Testis (tissue), 3 donors: Measurements from ENCODE around the gene TP73. TPM values are rescaled to one million over a fixed set of nuclear protein-coding genes. Genes with fewer than 3 reads are reported as not detected.

Source experiments
- DNase-seq: peaks from one replicate; pipeline ENCODE4 v3.0.0-alpha.2; 2019
- H3K27ac ChIP-seq, 2 donors: fragments of 200-600 bp; sonication (generic); one replicate each; pipeline ENCODE4 v1.5.1; 2019
- H3K27me3 ChIP-seq: fragments of 200-600 bp; sonication (generic); one replicate; pipeline ENCODE4 v1.5.1; 2019
- H3K36me3 ChIP-seq: fragments of 200-600 bp; sonication (generic); one replicate; pipeline ENCODE4 v1.5.1; 2017; ENCODE audit warnings: low read depth; ENCODE audit errors: missing control alignments
- H3K4me1 ChIP-seq: fragments of 200-600 bp; sonication (generic); one replicate; pipeline ENCODE4 v1.5.1; 2019
- H3K4me3 ChIP-seq, 2 donors: fragments of 200-600 bp; sonication (generic); one replicate each; pipeline ENCODE4 v1.5.1; 2017 to 2019
- H3K9me3 ChIP-seq: fragments of 200-600 bp; sonication (generic); one replicate; pipeline ENCODE4 v1.5.1; 2017
- POLR2A ChIP-seq: fragments of 450-650 bp; IDR thresholded peaks from one replicate; pipeline ENCODE4 v1.6.1; 2017; ENCODE audit warnings: antibody characterized with exemption, mild to moderate bottlenecking, moderate library complexity
- WGBS, 2 donors: methylation state at CpG; one replicate each; pipeline ENCODE4 v1.1.5; 2018; 5-methylcytosine and 5-hydroxymethylcytosine counted together
- intact Hi-C: fragments of 100-400 bp; cut with DNase I; formaldehyde crosslinking; loops from one replicate; pipeline ENCODE4 v1.15.1; 2023; ENCODE audit warnings: low total_unique reads
- polyA plus RNA-seq: library from polyadenylated mRNA; stranded (reverse); fragments of 350-450 nt; fragmentation: Illumina TruSeq; extraction: RNeasy Lipid Tissue Mini Kit (QIAGEN cat#74804); gene quantifications from one replicate; pipeline ENCODE4 v1.2.3, GENCODE V29; 2014; ENCODE audit warnings: low read depth, low replicate concordance; ENCODE audit not compliant: insufficient read depth
- total RNA-seq, 2 donors: library from RNA; depleted of rRNA; stranded (reverse); fragments of >200 nt; gene quantifications; one replicate each; pipeline ENCODE4 v1.2.3, GENCODE V29; 2016
- TF ChIP-seq, protein P1 (sequence below), 3 experiments: fragments of 450-650 bp in 2 of 3; fragments of 200-600 bp in 1 of 3; sonication (generic) in 1 of 3; IDR thresholded peaks; one replicate each; pipeline ENCODE4 v1.5.1; 2016 to 2019; ENCODE audit warnings: antibody characterized with exemption in 3 of 3, mild to moderate bottlenecking in 2 of 3, moderate library complexity in 1 of 3

Gene TP73
- total and polyA plus RNA-seq, 3 donors from 2014 or later: 1.3 to 2.2 (median 1.5) TPM

DNA sequence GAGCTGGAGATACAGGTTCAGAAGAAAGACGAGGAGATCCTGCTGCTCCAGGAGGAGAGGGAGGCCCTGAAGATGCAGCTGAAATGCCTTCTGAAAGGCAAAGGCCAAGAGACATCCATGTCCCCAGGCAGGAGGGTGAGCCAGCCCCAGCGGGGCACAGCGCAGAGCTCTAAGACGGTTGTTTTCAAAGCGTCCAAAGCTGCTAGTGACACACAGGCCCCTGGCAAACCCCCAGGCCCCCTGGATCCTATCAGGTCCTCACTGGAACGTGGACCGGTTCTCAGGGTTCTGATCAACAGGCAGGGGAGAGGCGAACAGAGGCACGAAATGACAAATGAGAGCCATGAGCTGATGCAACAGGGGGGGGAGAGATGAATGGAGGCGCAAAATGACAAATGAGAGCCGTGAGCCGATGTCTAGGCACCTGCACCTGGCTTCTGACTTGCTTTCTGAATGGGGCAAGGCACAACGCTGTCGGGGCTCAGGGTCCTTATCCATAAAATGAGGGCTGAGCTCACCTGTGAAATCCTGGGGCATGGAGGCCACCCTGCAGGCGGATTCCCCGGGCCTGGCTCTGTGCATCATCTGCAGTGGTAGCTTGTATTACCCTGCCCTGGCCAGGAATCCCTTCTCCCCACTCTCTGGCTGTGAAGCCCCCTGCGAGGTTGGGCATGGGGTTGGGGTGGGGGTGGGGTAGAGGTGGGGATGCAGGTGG lies 109.1 kb downstream of the TP73 start:
- Histone ChIP-seq H3K4me1 (no peaks in the 10 kb centered on the region), H3K27ac (no peak overlapping the region), H3K4me3 (no peak overlapping the region), H3K27me3 (no peaks in the 10 kb centered on the region), H3K36me3 (no peaks in the 10 kb centered on the region), H3K9me3 (no peaks in the 10 kb centered on the region)
- WGBS, 2 donors: 89 to 92% methylated on average over 16 to 17 of the region's 17 CpGs
- TF ChIP-seq, protein P1, sequence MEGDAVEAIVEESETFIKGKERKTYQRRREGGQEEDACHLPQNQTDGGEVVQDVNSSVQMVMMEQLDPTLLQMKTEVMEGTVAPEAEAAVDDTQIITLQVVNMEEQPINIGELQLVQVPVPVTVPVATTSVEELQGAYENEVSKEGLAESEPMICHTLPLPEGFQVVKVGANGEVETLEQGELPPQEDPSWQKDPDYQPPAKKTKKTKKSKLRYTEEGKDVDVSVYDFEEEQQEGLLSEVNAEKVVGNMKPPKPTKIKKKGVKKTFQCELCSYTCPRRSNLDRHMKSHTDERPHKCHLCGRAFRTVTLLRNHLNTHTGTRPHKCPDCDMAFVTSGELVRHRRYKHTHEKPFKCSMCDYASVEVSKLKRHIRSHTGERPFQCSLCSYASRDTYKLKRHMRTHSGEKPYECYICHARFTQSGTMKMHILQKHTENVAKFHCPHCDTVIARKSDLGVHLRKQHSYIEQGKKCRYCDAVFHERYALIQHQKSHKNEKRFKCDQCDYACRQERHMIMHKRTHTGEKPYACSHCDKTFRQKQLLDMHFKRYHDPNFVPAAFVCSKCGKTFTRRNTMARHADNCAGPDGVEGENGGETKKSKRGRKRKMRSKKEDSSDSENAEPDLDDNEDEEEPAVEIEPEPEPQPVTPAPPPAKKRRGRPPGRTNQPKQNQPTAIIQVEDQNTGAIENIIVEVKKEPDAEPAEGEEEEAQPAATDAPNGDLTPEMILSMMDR (IDR thresholded peaks at IDR 0.05): no peak
- no peak for TF ChIP-seq POLR2A
- intact Hi-C loops: no loop called here
- DNase-seq: no peak

DNA sequence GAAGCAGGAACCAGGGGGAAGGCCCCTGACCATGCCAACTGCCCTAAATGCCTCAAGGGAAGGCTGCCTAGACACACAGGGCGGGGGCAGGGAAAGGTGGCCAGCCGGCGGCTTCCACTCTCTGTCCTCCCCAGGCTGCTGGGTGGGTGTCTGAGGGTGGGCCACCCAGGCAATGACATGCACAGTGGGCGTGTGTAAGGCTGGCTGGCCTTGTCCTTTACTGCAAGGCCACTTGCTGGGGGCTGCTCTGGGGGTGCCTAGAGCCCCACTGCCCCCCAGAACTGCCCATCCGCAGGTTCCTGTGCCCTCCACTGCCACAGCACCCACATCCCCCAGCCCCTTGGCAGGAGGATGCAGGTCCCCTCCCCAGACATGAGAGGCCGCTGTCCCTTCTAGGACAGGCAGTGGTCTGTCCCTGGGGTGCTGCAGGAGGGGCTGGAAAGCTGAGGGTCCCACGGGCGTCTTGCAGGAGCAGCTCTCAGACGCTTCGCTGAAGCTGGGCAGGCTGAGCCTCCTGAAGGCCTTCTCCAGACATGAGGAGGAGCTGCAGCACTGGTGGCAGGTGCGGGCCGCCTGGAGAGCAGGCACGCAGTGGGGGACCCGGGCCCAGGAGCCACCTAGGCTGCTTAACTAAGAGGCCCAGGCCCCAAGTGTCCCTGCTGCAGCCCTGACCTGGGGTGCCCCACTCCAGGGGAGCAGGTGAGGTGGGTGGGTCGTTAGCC lies 110.0 kb downstream of the TP73 start:
- no peaks in the 10 kb centered on the region for H3K36me3 ChIP-seq
- no peak for DNase-seq
- H3K27ac ChIP-seq: no peak overlapping the region
- no peaks in the 10 kb centered on the region for H3K4me1 ChIP-seq
- no peak overlapping the region for H3K4me3 ChIP-seq
- no peaks in the 10 kb centered on the region for H3K27me3 ChIP-seq
- intact Hi-C loops: no loop called here
- no peaks in the 10 kb centered on the region for H3K9me3 ChIP-seq
- TF ChIP-seq POLR2A: no peak
- TF ChIP-seq, protein P1 (IDR thresholded peaks at IDR 0.05): no peak
- WGBS, 2 donors: 82 to 84% methylated on average over 6 to 15 of the region's 15 CpGs

DNA sequence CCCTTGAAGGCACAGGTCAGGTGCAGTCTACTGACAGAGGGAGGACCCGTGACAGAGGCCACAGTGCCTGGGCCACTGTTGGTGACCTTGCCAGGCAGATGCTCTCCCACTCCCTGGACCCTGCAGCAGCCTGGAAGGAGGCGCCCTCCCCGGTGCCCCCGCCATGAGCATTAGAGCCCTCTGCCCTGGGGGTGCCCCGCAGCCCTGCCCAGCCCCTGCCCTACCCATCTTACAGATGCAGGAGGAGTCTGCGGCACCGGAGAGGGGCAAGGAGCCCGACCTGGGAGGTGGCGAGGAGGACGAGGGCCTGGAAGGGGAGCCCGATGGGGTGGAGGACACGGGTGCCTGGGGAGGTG lies 110.5 kb downstream of the TP73 start:
- Histone ChIP-seq H3K27ac (no peak overlapping the region), H3K4me1 (no peaks in the 10 kb centered on the region), H3K36me3 (no peaks in the 10 kb centered on the region), H3K27me3 (no peaks in the 10 kb centered on the region), H3K4me3 (no peak overlapping the region), H3K9me3 (no peaks in the 10 kb centered on the region)
- intact Hi-C loops: no loop called here
- DNase-seq: no peak
- no peak for TF ChIP-seq POLR2A
- TF ChIP-seq, protein P1 (IDR thresholded peaks at IDR 0.05): no peak
- WGBS, 2 donors: 85 to 89% methylated on average over 11 to 12 of the region's 12 CpGs

DNA sequence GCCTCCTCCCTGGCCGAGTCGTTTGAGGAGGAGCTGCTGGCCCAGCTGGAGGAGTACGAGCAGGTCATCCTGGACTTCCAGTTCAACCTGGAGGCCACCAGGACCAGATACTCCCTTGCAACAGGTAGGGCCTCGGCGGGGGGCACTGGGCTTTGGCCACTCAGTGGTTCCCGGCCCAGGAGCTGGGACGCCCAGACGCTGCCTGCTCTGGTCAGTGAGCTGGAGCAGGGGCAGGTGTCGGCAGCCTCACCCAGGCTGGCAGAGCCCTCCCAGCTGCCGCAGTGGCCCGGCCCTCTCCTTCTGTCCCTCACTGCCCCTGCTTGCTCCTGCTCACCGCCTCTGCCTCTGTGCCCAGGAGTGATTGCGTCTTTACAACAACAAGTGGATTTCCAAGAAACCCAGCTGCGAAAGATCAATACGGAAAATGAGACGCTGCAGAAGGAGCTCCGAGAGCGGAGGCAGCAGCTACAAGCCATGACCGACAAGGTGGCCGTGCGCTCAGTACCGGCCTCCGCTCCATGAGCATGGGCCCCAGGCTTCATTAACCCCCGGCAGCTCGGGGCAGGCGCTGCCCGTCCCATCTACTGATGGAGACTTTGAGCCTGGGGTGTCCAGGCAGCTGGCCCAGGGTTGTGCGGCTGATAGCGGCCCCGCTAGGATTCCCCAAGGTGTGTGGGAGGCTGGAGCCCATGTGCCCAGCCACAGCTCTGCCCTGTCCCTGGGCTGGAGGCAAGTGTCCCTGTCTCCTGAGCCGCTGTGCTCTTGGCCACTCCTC lies 111.2 kb downstream of the TP73 start:
- Histone ChIP-seq H3K27ac (no peak overlapping the region), H3K36me3 (no peaks in the 10 kb centered on the region), H3K9me3 (no peaks in the 10 kb centered on the region), H3K4me1 (no peaks in the 10 kb centered on the region), H3K4me3 (no peak overlapping the region), H3K27me3 (no peaks in the 10 kb centered on the region)
- WGBS, 2 donors: 71 to 83% methylated on average over 12 to 28 of the region's 31 CpGs
- TF ChIP-seq, protein P1 (IDR thresholded peaks at IDR 0.05): no peak
- no peak for TF ChIP-seq POLR2A
- intact Hi-C loops: no loop called here
- no peak for DNase-seq
